ENCODE results near the gene SPPL2A. TPM values are rescaled to one million over a fixed set of nuclear protein-coding genes. Genes with fewer than 3 reads are reported as not detected.

Gene SPPL2A
- total and polyA plus RNA-seq, 2 of the 13 experiments (the other 11 are each of a cell fraction or from before 2014, with no cell fraction given) = 80.5 to 105 TPM

DNA sequence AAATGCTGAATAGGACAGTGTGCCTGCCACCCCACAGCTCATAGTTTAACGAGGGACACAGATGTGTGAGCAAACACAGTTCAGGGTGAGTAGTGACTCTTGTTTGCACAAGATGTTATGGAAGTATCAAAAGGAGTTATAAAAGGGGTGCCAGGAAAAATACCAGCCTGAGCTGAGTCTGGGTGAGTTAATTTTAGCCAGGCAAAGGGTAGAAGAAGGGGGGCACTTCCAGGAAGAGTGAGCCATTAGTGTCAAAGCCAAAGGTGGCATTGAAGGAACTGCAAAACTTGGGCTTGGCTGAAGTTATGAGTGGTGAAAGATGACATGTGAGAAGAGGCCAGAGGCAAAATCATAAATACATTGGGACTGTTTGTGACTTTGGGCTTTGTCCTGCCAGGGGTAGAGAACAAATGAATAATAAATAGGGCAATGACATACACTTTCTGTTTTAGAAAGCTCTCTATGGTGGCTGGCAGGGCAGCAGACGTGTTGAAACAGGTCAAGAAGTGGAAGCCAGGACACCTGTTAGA is 1.9 kb upstream of the SPPL2A start:
- Histone ChIP-seq H3K4me1 (ENCODE audit: insufficient read depth, low read length) (peaks cover 47% of the 10 kb centered on the region), H3K4me2 (ENCODE audit: low read depth, low read length) (peak overlapping the region; percentile 85), H3K27me3 (ENCODE audit: control insufficient read depth in 1 of 2, insufficient read depth in 2 of 2, low read length in 2 of 2) (no peaks in the 10 kb centered on the region; a peak in 1 of 5 replicates), H3K9me3 (ENCODE audit: low read length) (no peaks in the 10 kb centered on the region), H3K9ac (ENCODE audit: insufficient read depth, low read depth, low read length) (no peak overlapping the region), H3K4me3 (replicated peaks in 1 of 3; ENCODE audit: insufficient read depth in 1 of 3, low read depth in 2 of 3, low read length in 3 of 3) (no peak overlapping the region), H3K36me3 (replicated peaks in 1 of 2; ENCODE audit: control insufficient read depth in 1 of 2, insufficient read depth in 2 of 2, low read length in 2 of 2) (no peaks in the 10 kb centered on the region), H4K20me1 (ENCODE audit: insufficient read depth, low read length) (no peaks in the 10 kb centered on the region), H3K79me2 (ENCODE audit: insufficient read depth, low read length) (peaks cover 18% of the 10 kb centered on the region), H2AFZ (ENCODE audit: low read length) (peak overlapping the region; percentile 42), H3K27ac (ENCODE audit: extremely low read length, insufficient read depth, low read length) (no peak overlapping the region)
- ChIA-PET POLR2A (interaction anchor here (1.5 kb wide), 1 partner anchor 49 kb away, joined by 4 read pairs; no protein-coding TSS in a partner anchor), CTCF (ENCODE audit: low intra/inter-chr PET ratio, low total read pairs) (no interaction called here)
- 16% methylated on average over 2 of the region's 2 CpGs for WGBS (ENCODE audit: low lambda C conversion rate)
- no peak for TF ChIP-seq NFIB (CRISPR knock-in tag; IDR thresholded peaks at IDR 0.05; ENCODE audit: borderline replicate concordance)
- no peak for TF ChIP-seq ZNF367 (CRISPR knock-in tag; IDR thresholded peaks at IDR 0.05; ENCODE audit: borderline replicate concordance)
- no peak for TF ChIP-seq JUND (CRISPR knock-in tag; IDR thresholded peaks at IDR 0.05)
- no peak for TF ChIP-seq SIN3A (IDR thresholded peaks at IDR 0.05; ENCODE audit: borderline replicate concordance, low read depth, low read length)
- no peak for TF ChIP-seq SIX4 (CRISPR knock-in tag; IDR thresholded peaks at IDR 0.05)
- peak; percentile 56; the same call in 1 of the 2 replicates for TF ChIP-seq ZNF430 (CRISPR knock-in tag; IDR thresholded peaks at IDR 0.05)
- TF ChIP-seq, protein P1, sequence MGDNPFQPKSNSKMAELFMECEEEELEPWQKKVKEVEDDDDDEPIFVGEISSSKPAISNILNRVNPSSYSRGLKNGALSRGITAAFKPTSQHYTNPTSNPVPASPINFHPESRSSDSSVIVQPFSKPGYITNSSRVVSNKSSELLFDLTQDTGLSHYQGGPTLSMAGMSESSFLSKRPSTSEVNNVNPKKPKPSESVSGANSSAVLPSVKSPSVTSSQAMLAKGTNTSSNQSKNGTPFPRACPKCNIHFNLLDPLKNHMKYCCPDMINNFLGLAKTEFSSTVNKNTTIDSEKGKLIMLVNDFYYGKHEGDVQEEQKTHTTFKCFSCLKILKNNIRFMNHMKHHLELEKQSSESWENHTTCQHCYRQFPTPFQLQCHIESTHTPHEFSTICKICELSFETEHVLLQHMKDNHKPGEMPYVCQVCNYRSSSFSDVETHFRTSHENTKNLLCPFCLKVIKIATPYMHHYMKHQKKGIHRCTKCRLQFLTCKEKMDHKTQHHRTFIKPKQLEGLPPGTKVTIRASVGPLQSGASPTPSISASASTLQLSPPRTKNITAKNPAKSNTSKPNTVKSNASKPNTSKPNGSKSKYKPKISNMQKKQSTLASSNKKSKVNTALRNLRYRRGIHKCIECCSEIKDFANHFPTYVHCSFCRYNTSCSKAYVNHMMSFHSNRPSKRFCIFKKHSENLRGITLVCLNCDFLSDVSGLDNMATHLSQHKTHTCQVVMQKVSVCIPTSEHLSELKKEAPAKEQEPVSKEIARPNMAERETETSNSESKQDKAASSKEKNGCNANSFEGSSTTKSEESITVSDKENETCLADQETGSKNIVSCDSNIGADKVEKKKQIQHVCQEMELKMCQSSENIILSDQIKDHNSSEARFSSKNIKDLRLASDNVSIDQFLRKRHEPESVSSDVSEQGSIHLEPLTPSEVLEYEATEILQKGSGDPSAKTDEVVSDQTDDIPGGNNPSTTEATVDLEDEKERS (CRISPR knock-in tag; IDR thresholded peaks at IDR 0.05) = no peak
- FAIRE-seq = no peak
- BruUV-seq (replicated peaks) = no TSS peak
- in situ Hi-C loops (cut with HindIII; ENCODE audit: extremely low pct_ligation_motif_present, low pct_unique_long_range_greater_than_20kb) (no loop called here), intact Hi-C loops (cut with micrococcal nuclease; ENCODE audit: unreplicated experiment) (loop anchor here (5.0 kb wide), 1 partner anchor 80 kb away; the partner anchor contains the start of gene TRPM7)
- no peak for ATAC-seq
- DNase-seq (ENCODE audit: low spot score) = no peak

Data from HepG2 (cell line).